Panc1 (cell line): ENCODE measurements around the gene TK2.

ENCODE experiments used
- CTCF ChIP-seq: fragments of 450-650 bp; IDR thresholded peaks from 2 replicates; pipeline ENCODE4 v1.5.1; 2017; ENCODE audit warnings: mild to moderate bottlenecking
- TCF7L2 ChIP-seq: IDR thresholded peaks from 2 replicates; pipeline ENCODE4 v1.6.1; 2011; ENCODE audit warnings: mild to moderate bottlenecking, low read depth, low read length, inconsistent platforms

DNA sequence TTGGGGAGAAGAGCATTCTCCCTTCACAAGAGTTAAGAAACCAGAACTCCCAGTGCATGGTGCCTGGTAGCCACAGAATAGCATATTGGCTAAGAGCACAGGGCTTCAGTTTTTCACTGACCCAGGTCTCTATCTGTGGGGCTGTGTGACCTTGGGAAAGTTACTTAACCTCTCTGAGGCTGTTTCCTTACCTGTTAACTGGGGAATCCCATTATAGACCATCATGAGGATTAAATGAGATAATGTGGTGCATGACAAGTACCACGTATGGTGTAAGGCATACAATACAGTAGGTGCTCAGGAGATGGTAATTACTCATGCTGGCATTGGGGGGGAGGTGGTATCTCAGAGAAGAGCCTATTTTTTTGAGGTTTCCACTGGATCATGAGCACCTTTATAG, 89.2 kb downstream of the TK2 start:
- TF ChIP-seq CTCF (no peak), TCF7L2 (no peak)
